Measurements from ENCODE around the gene SLC46A3. TPM values are rescaled to one million over a fixed set of nuclear protein-coding genes. Genes with fewer than 3 reads are reported as not detected.

SLC46A3 gene
- total and polyA plus RNA-seq, 10 of the 15 experiments (the other 5 are each of a cell fraction or from before 2014, with no cell fraction given), result 2.9 to 15.6 (median 9.4) TPM

DNA sequence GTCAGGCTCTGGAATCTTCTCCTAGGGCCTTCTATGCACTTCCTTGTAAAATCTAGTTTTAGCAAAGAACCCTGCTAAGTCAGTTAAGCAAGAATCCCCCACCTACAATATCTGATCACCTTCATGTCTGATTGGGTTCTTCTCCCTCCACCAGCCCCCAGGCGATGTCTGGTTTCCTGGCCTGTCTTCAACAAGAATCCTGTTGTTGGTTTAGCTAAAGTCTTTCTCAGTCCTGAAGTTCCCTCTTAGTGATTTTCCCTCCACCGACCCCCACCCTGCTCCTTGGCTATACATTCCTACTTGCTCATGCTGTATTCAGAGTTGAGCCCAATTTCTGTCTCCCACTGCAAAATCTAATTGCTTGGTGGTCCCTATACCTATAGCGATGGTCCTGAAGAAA lies 35.2 kb upstream of the SLC46A3 start:
- DNase-seq (ENCODE audit: low read depth, low spot score), result no peak
- POLR2A ChIA-PET, result no interaction called here
- no peak overlapping the region for H3K9ac ChIP-seq (ENCODE audit: control insufficient read depth, insufficient read depth, low read length)

DNA sequence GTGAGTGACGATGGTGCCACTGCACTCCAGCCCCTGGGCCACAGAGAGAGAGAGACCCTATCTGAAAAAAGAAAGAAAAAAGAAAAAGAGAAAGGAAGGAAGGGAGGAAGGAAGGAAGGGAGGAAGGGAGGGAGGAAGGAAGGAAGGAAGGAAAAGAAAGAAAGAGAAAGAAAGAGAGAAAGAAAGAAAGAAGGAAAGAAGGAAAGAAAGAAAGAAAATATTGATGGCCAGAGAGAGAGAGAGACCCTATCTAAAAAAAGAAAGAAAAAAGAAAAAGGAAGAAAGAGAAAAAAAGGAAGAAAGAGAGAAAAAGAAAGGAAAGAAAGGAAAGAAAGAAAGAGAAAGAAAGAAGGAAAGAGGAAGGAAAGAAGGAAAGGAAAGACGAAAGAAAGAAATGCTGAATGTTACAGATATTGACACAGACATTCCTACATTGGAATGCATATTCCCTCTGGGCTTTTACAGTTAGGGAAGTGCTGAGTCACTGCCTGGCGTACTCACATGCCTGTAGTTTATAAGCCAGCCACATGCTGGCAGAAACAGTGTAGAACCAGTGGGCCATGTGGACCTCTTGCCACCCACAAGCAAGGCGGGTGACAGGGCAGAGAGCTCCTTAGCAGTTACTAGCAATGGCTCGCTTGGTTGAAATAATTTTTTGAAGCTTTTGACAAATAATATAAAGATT lies 34.6 kb upstream of the SLC46A3 start:
- WGBS (ENCODE audit: insufficient coverage, insufficient replicate concordance, low lambda C conversion rate, missing lambda C conversion rate), result 56% methylated on average over 5 of the region's 5 CpGs
- H3K79me2 ChIP-seq (ENCODE audit: control insufficient read depth, insufficient read depth, low read length), result no peaks in the 10 kb centered on the region
- no peaks in the 10 kb centered on the region for H3K4me1 ChIP-seq (ENCODE audit: control insufficient read depth, insufficient read depth, low read length)
- H4K20me1 ChIP-seq (ENCODE audit: control insufficient read depth, insufficient read depth), result no peaks in the 10 kb centered on the region
- SMC1A ChIA-PET (ENCODE audit: uncharacterized antibody, unreplicated experiment), result no interaction called here
- no peaks in the 10 kb centered on the region for H3K36me3 ChIP-seq (ENCODE audit: control insufficient read depth in 2 of 2, insufficient read depth in 2 of 2, low read length in 1 of 2)
- CTCF ChIA-PET, result interaction anchor here (0.7 to 0.9 kb wide), 2 partner anchors 429 to 430 kb away, joined by 3 to 4 read pairs; no protein-coding TSS in a partner anchor
- DNase-seq (ENCODE audit: low read depth, low spot score) (no peak), ATAC-seq (no peak), FAIRE-seq (no peak)
- H2AFZ ChIP-seq (ENCODE audit: control insufficient read depth, low read depth, low read length), result no peak overlapping the region
- H3K27me3 ChIP-seq (replicated peaks in 1 of 2; ENCODE audit: control insufficient read depth in 2 of 2, insufficient read depth in 2 of 2, low read length in 1 of 2), result no peaks in the 10 kb centered on the region
- H3K9ac ChIP-seq (ENCODE audit: control insufficient read depth, insufficient read depth, low read length), result no peak overlapping the region
- BruUV-seq (replicated peaks), result no TSS peak
- H3K9me3 ChIP-seq (replicated peaks; ENCODE audit: control insufficient read depth, insufficient read depth, low read length), result peaks cover 2% of the 10 kb centered on the region; the same call in 1 of the 3 replicates
- POLR2A ChIA-PET, result no interaction called here
- no peak overlapping the region for H3K27ac ChIP-seq (ENCODE audit: control insufficient read depth, insufficient read depth)
- intact Hi-C loops (cut with micrococcal nuclease; ENCODE audit: unreplicated experiment) (no loop called here), in situ Hi-C loops (cut with MboI) (no loop called here)
- H3K4me3 ChIP-seq, result no peak overlapping the region
- RAD21 ChIA-PET (ENCODE audit: unreplicated experiment), result interaction anchor here (0.6 kb wide), 1 partner anchor 250 kb away, joined by 3 read pairs; no protein-coding TSS in a partner anchor
- H3K4me2 ChIP-seq (ENCODE audit: control insufficient read depth, insufficient read depth), result no peak overlapping the region
- TF ChIP-seq DPF2 (IDR thresholded peaks at IDR 0.05), result no peak
- TF ChIP-seq, protein P1, sequence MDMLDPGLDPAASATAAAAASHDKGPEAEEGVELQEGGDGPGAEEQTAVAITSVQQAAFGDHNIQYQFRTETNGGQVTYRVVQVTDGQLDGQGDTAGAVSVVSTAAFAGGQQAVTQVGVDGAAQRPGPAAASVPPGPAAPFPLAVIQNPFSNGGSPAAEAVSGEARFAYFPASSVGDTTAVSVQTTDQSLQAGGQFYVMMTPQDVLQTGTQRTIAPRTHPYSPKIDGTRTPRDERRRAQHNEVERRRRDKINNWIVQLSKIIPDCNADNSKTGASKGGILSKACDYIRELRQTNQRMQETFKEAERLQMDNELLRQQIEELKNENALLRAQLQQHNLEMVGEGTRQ (IDR thresholded peaks at IDR 0.05; ENCODE audit: borderline replicate concordance, low read depth, low read length), result no peak
- no peak for TF ChIP-seq SUPT20H (IDR thresholded peaks at IDR 0.05; ENCODE audit: borderline replicate concordance, control insufficient read depth, low read depth, low read length)
- TF ChIP-seq NFYA (IDR thresholded peaks at IDR 0.05; ENCODE audit: borderline replicate concordance, low read depth, low read length), result no peak
- TF ChIP-seq ESRRA (IDR thresholded peaks at IDR 0.05; ENCODE audit: low read length), result no peak
- TF ChIP-seq, protein P2, sequence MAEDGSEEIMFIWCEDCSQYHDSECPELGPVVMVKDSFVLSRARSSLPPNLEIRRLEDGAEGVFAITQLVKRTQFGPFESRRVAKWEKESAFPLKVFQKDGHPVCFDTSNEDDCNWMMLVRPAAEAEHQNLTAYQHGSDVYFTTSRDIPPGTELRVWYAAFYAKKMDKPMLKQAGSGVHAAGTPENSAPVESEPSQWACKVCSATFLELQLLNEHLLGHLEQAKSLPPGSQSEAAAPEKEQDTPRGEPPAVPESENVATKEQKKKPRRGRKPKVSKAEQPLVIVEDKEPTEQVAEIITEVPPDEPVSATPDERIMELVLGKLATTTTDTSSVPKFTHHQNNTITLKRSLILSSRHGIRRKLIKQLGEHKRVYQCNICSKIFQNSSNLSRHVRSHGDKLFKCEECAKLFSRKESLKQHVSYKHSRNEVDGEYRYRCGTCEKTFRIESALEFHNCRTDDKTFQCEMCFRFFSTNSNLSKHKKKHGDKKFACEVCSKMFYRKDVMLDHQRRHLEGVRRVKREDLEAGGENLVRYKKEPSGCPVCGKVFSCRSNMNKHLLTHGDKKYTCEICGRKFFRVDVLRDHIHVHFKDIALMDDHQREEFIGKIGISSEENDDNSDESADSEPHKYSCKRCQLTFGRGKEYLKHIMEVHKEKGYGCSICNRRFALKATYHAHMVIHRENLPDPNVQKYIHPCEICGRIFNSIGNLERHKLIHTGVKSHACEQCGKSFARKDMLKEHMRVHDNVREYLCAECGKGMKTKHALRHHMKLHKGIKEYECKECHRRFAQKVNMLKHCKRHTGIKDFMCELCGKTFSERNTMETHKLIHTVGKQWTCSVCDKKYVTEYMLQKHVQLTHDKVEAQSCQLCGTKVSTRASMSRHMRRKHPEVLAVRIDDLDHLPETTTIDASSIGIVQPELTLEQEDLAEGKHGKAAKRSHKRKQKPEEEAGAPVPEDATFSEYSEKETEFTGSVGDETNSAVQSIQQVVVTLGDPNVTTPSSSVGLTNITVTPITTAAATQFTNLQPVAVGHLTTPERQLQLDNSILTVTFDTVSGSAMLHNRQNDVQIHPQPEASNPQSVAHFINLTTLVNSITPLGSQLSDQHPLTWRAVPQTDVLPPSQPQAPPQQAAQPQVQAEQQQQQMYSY (CRISPR knock-in tag; IDR thresholded peaks at IDR 0.05), result no peak
- no peak for TF ChIP-seq SMAD5 (IDR thresholded peaks at IDR 0.05; ENCODE audit: low read depth)
- no peak for TF ChIP-seq LARP7 (IDR thresholded peaks at IDR 0.05)

More for the DNA sequence above, 35.2 kb upstream of the SLC46A3 start:
- H3K4me2 ChIP-seq (ENCODE audit: control insufficient read depth, insufficient read depth), result no peak overlapping the region
- intact Hi-C loops (cut with micrococcal nuclease; ENCODE audit: unreplicated experiment) (no loop called here), in situ Hi-C loops (cut with MboI) (no loop called here)
- no peak for ATAC-seq
- no peaks in the 10 kb centered on the region for H4K20me1 ChIP-seq (ENCODE audit: control insufficient read depth, insufficient read depth)
- H3K27me3 ChIP-seq (replicated peaks in 1 of 2; ENCODE audit: control insufficient read depth in 2 of 2, insufficient read depth in 2 of 2, low read length in 1 of 2), result no peaks in the 10 kb centered on the region
- SMC1A ChIA-PET (ENCODE audit: uncharacterized antibody, unreplicated experiment), result no interaction called here
- H3K27ac ChIP-seq (ENCODE audit: control insufficient read depth, insufficient read depth), result no peak overlapping the region
- H3K79me2 ChIP-seq (ENCODE audit: control insufficient read depth, insufficient read depth, low read length), result no peaks in the 10 kb centered on the region
- 70% methylated on average over 3 of the region's 3 CpGs for WGBS (ENCODE audit: insufficient coverage, insufficient replicate concordance, low lambda C conversion rate, missing lambda C conversion rate)
- no peak for TF ChIP-seq FOS (IDR thresholded peaks at IDR 0.05; ENCODE audit: borderline replicate concordance, extremely low read depth, insufficient read length)
- no peak for TF ChIP-seq HCFC1 (IDR thresholded peaks at IDR 0.05; ENCODE audit: low read length)
- TF ChIP-seq CREM (IDR thresholded peaks at IDR 0.05; ENCODE audit: low read depth), result no peak
- TF ChIP-seq, protein P3, sequence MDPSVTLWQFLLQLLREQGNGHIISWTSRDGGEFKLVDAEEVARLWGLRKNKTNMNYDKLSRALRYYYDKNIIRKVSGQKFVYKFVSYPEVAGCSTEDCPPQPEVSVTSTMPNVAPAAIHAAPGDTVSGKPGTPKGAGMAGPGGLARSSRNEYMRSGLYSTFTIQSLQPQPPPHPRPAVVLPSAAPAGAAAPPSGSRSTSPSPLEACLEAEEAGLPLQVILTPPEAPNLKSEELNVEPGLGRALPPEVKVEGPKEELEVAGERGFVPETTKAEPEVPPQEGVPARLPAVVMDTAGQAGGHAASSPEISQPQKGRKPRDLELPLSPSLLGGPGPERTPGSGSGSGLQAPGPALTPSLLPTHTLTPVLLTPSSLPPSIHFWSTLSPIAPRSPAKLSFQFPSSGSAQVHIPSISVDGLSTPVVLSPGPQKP (IDR thresholded peaks at IDR 0.05; ENCODE audit: low read depth, low read length), result no peak
- no peak for TF ChIP-seq YBX1 (IDR thresholded peaks at IDR 0.05)
- peaks cover 2% of the 10 kb centered on the region; the same call in 2 of the 3 replicates for H3K9me3 ChIP-seq (replicated peaks; ENCODE audit: control insufficient read depth, insufficient read depth, low read length)
- RAD21 ChIA-PET (ENCODE audit: unreplicated experiment), result interaction anchor here (0.6 kb wide), 1 partner anchor 251 kb away, joined by 3 read pairs; no protein-coding TSS in a partner anchor
- no peak for FAIRE-seq
- H3K4me1 ChIP-seq (ENCODE audit: control insufficient read depth, insufficient read depth, low read length), result no peaks in the 10 kb centered on the region
- no TSS peak for BruUV-seq (replicated peaks)
- H3K36me3 ChIP-seq (ENCODE audit: control insufficient read depth in 2 of 2, insufficient read depth in 2 of 2, low read length in 1 of 2), result no peaks in the 10 kb centered on the region
- CTCF ChIA-PET, result interaction anchor here (0.7 to 1.8 kb wide), 3 partner anchors 98 to 716 kb away, joined by 3 to 5 read pairs (median 4); no protein-coding TSS in a partner anchor
- H2AFZ ChIP-seq (ENCODE audit: control insufficient read depth, low read depth, low read length), result no peak overlapping the region
- no peak overlapping the region for H3K4me3 ChIP-seq

Data from GM12878 (cell line).